Astrocyte (in vitro differentiated cells and primary cell): ENCODE measurements around the gene DNER. TPM values are rescaled to one million over a fixed set of nuclear protein-coding genes. Genes with fewer than 3 reads are reported as not detected.

Experiments
- DNase-seq: peaks from one replicate; pipeline ENCODE4 v3.0.0-alpha.2; 2010; ENCODE audit warnings: low read depth
- FAIRE-seq: peaks from 2 replicates; lab custom pipeline; 2011; peaks lifted over from hg19 to GRCh38; lab: Jason Lieb, UNC
- H2AFZ ChIP-seq: 2 replicates; pipeline ENCODE4 v1.6.0; 2012; ENCODE audit warnings: low read depth, low read length, inconsistent platforms
- H3K27ac ChIP-seq: 2 replicates; pipeline ENCODE4 v1.5.1; 2011; ENCODE audit warnings: low read depth, low read length, inconsistent platforms
- H3K27me3 ChIP-seq: 2 replicates; pipeline ENCODE4 v1.6.0; 2011; ENCODE audit warnings: low read length, inconsistent platforms; ENCODE audit not compliant: insufficient read depth
- H3K36me3 ChIP-seq: 2 replicates; pipeline ENCODE4 v1.5.1; 2011; ENCODE audit warnings: low read length, inconsistent platforms; ENCODE audit not compliant: insufficient read depth
- H3K4me1 ChIP-seq: 2 replicates; pipeline ENCODE4 v1.5.1; 2011; ENCODE audit warnings: low read length, inconsistent platforms; ENCODE audit not compliant: insufficient read depth
- H3K4me2 ChIP-seq: 2 replicates; pipeline ENCODE4 v1.6.0; 2012; ENCODE audit warnings: low read length, inconsistent platforms
- H3K4me3 ChIP-seq: 2 replicates; pipeline ENCODE4 v1.5.1; 2011; ENCODE audit warnings: low read depth, mild to moderate bottlenecking, low read length, inconsistent platforms; ENCODE audit not compliant: insufficient read depth
- H3K79me2 ChIP-seq: 2 replicates; pipeline ENCODE4 v1.6.0; 2012; ENCODE audit warnings: mild to moderate bottlenecking, low read length, inconsistent platforms; ENCODE audit not compliant: insufficient read depth
- H3K9ac ChIP-seq: 2 replicates; pipeline ENCODE4 v1.6.0; 2012; ENCODE audit warnings: mild to moderate bottlenecking, low read length, inconsistent platforms
- H3K9me3 ChIP-seq: 2 replicates; pipeline ENCODE4 v1.5.1; 2012; ENCODE audit warnings: low read depth, mild to moderate bottlenecking, low read length, inconsistent platforms; ENCODE audit not compliant: insufficient read depth
- H4K20me1 ChIP-seq: 2 replicates; pipeline ENCODE4 v1.6.0; 2012; ENCODE audit warnings: low read length, inconsistent platforms; ENCODE audit not compliant: insufficient read depth
- H3K27ac Mint-ChIP-seq: one replicate; pipeline ENCODE4 v1.8.0; 2021; ENCODE audit warnings: mild to moderate bottlenecking, mixed read lengths; ENCODE audit not compliant: unreplicated experiment
- H3K27me3 Mint-ChIP-seq: one replicate; pipeline ENCODE4 v1.8.0; 2021; ENCODE audit warnings: low read depth, mixed read lengths; ENCODE audit not compliant: unreplicated experiment
- H3K36me3 Mint-ChIP-seq: one replicate; pipeline ENCODE4 v1.8.0; 2021; ENCODE audit warnings: low read depth, mixed read lengths; ENCODE audit not compliant: unreplicated experiment
- H3K4me1 Mint-ChIP-seq: one replicate; pipeline ENCODE4 v1.8.0; 2021; ENCODE audit warnings: low read depth, mixed read lengths; ENCODE audit not compliant: unreplicated experiment
- H3K4me3 Mint-ChIP-seq: one replicate; pipeline ENCODE4 v1.8.0; 2021; ENCODE audit warnings: mild to moderate bottlenecking, moderate library complexity, mixed read lengths; ENCODE audit not compliant: unreplicated experiment
- H3K9me3 Mint-ChIP-seq: one replicate; pipeline ENCODE4 v1.8.0; 2021; ENCODE audit warnings: mild to moderate bottlenecking, mixed read lengths; ENCODE audit not compliant: unreplicated experiment
- CTCF ChIP-seq: IDR thresholded peaks from 2 replicates; pipeline ENCODE4 v1.5.1; 2011; ENCODE audit warnings: low read depth, mild to moderate bottlenecking, inconsistent platforms, low read length, moderate library complexity; ENCODE audit not compliant: insufficient read depth
- EZH2 ChIP-seq: IDR thresholded peaks from 2 replicates; pipeline ENCODE4 v1.6.1; 2012; ENCODE audit warnings: mild to moderate bottlenecking, low read length, inconsistent platforms; ENCODE audit not compliant: insufficient read depth
- total RNA-seq: library from RNA; stranded (reverse); gene quantifications from 2 replicates; pipeline ENCODE4 v1.2.1, GENCODE V29; 2021

The DNER gene
- total RNA-seq, 1 donor from 2014 or later: 1.0 TPM

GRCh38 chr2:229571243-229571642, 143.1 kb downstream of the DNER start:
- TF ChIP-seq EZH2 (no peak), CTCF (no peak)

DNA sequence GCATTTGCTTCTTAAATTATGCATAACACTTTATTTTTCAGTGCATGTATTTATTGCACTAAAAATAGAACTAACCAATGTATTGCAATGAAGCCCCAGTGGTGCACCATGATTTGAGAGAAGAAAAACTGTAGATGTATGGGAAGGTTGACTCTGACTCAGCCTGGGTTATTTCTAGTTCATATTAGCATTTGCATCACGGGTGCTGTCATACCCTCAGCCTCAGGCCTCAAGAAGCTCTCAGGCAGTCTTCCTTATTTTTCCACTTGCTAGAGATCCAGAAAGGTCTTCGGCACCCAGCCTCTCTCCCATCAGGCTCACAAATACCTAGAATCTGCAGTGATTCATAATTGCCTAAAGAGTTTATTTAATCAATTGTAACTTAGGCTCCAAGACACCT, 148.0 kb downstream of the DNER start:
- Histone ChIP-seq H4K20me1 (peaks cover 6% of the 10 kb centered on the region), H3K4me1 (no peaks in the 10 kb centered on the region), H3K36me3 (no peaks in the 10 kb centered on the region), H2AFZ (no peak overlapping the region), H3K27ac (no peak overlapping the region), H3K4me2 (no peak overlapping the region), H3K79me2 (no peaks in the 10 kb centered on the region), H3K9me3 (no peaks in the 10 kb centered on the region), H3K27me3 (no peaks in the 10 kb centered on the region), H3K4me3 (no peak overlapping the region), H3K9ac (no peak overlapping the region)
- DNase-seq (no peak), FAIRE-seq (no peak)
- no peak overlapping the region for H3K27ac Mint-ChIP-seq
- no peaks in the 10 kb centered on the region for H3K4me1 Mint-ChIP-seq
- TF ChIP-seq CTCF: no peak
- no peak for TF ChIP-seq EZH2
- H3K36me3 Mint-ChIP-seq: no peaks in the 10 kb centered on the region
- no peaks in the 10 kb centered on the region for H3K27me3 Mint-ChIP-seq
- no peaks in the 10 kb centered on the region for H3K9me3 Mint-ChIP-seq
- H3K4me3 Mint-ChIP-seq: no peak overlapping the region

More at GRCh38 chr2:229571243-229571642, 143.1 kb downstream of the DNER start:
- no peak for FAIRE-seq
- Mint-ChIP-seq H3K4me1 (no peaks in the 10 kb centered on the region), H3K4me3 (no peak overlapping the region), H3K27ac (no peak overlapping the region), H3K27me3 (no peaks in the 10 kb centered on the region), H3K9me3 (no peaks in the 10 kb centered on the region), H3K36me3 (no peaks in the 10 kb centered on the region)
- Histone ChIP-seq H3K36me3 (no peaks in the 10 kb centered on the region), H2AFZ (no peak overlapping the region), H4K20me1 (no peaks in the 10 kb centered on the region), H3K4me3 (no peak overlapping the region), H3K4me2 (no peak overlapping the region), H3K27me3 (no peaks in the 10 kb centered on the region), H3K27ac (no peak overlapping the region), H3K79me2 (no peaks in the 10 kb centered on the region), H3K4me1 (no peaks in the 10 kb centered on the region), H3K9me3 (no peaks in the 10 kb centered on the region), H3K9ac (no peak overlapping the region)
- no peak for DNase-seq

GRCh38 chr2:229564300-229564907, 150.0 kb downstream of the DNER start:
- H3K4me1 Mint-ChIP-seq: no peaks in the 10 kb centered on the region
- H2AFZ ChIP-seq: no peak overlapping the region
- H3K4me3 ChIP-seq: no peak overlapping the region
- H3K27ac ChIP-seq: no peak overlapping the region
- H3K79me2 ChIP-seq: no peaks in the 10 kb centered on the region
- H3K4me2 ChIP-seq: no peak overlapping the region
- no peaks in the 10 kb centered on the region for H3K4me1 ChIP-seq
- H3K27me3 ChIP-seq: no peaks in the 10 kb centered on the region
- H3K27me3 Mint-ChIP-seq: peaks cover 10% of the 10 kb centered on the region
- TF ChIP-seq EZH2: no peak
- no peak for TF ChIP-seq CTCF
- no peak overlapping the region for H3K4me3 Mint-ChIP-seq
- peaks cover 1% of the 10 kb centered on the region for H3K9me3 Mint-ChIP-seq
- H3K9ac ChIP-seq: no peak overlapping the region
- no peak overlapping the region for H3K27ac Mint-ChIP-seq
- FAIRE-seq (no peak), DNase-seq (no peak)
- H4K20me1 ChIP-seq: peaks cover 6% of the 10 kb centered on the region
- H3K9me3 ChIP-seq: no peaks in the 10 kb centered on the region
- no peaks in the 10 kb centered on the region for H3K36me3 ChIP-seq
- no peaks in the 10 kb centered on the region for H3K36me3 Mint-ChIP-seq
